HL-60/S4 treated with retinoic acid at 250 ng/mL for 4 days and 3 days (cell line): ENCODE measurements around the gene TMEM190.
"Not testable (repeated sequence)": the region's sequence is repeated elsewhere in the genome, so short reads cannot be mapped to it uniquely, and the experiment has no call there.

Source experiments
- in situ Hi-C: fragments of 300-500 bp; cut with MboI; formaldehyde crosslinking; loops from 2 replicates; pipeline ENCODE4 v1.7.0; 2022; ENCODE audit warnings: low sequenced_read_pairs

The TMEM190 gene

GRCh38 chr19:55389386-55390317 lies 13.0 kb downstream of the TMEM190 start:
- in situ Hi-C loops = no loop called here

GRCh38 chr19:55390461-55390880 lies 13.8 kb downstream of the TMEM190 start:
- in situ Hi-C loops = no loop called here

- in situ Hi-C loops = no loop called here
Measured at GRCh38 chr19:55391191-55391670, 14.6 kb downstream of the TMEM190 start.

GRCh38 chr19:55391702-55392615 lies 15.3 kb downstream of the TMEM190 start:
- in situ Hi-C loops = no loop called here

GRCh38 chr19:55392820-55393761 lies 16.5 kb downstream of the TMEM190 start:
- in situ Hi-C loops = no loop called here

- in situ Hi-C loops = no loop called here
Measured at GRCh38 chr19:55398200-55398925, 21.7 kb downstream of the TMEM190 start.

GRCh38 chr19:55400281-55401087 lies 23.9 kb downstream of the TMEM190 start:
- in situ Hi-C loops = no loop called here

GRCh38 chr19:55401390-55401789 lies 24.8 kb downstream of the TMEM190 start:
- in situ Hi-C loops = not testable (repeated sequence)

GRCh38 chr19:55402509-55402908 lies 25.9 kb downstream of the TMEM190 start:
- in situ Hi-C loops = no loop called here

GRCh38 chr19:55405638-55406037 lies 29.0 kb downstream of the TMEM190 start:
- in situ Hi-C loops = no loop called here

- in situ Hi-C loops = no loop called here
Measured at GRCh38 chr19:55406091-55406825, 29.6 kb downstream of the TMEM190 start.

- in situ Hi-C loops = no loop called here
Measured at GRCh38 chr19:55406826-55407549, 30.4 kb downstream of the TMEM190 start.

GRCh38 chr19:55407550-55407799 lies 30.8 kb downstream of the TMEM190 start, which contains the start of gene UBE2S:
TSS of gene UBE2S (minus strand) at chr19:55407788. CDS start at chr19:55407589, 199 bp downstream.
- in situ Hi-C loops = not testable (repeated sequence)

GRCh38 chr19:55407800-55408532 lies 31.3 kb downstream of the TMEM190 start:
- in situ Hi-C loops = no loop called here

- in situ Hi-C loops = no loop called here
Measured at GRCh38 chr19:55408533-55408872, 31.9 kb downstream of the TMEM190 start.

GRCh38 chr19:55409179-55409578 lies 32.6 kb downstream of the TMEM190 start:
- in situ Hi-C loops = not testable (repeated sequence)

- in situ Hi-C loops = no loop called here
Measured at GRCh38 chr19:55410168-55410567, 33.5 kb downstream of the TMEM190 start.
